Measurements from ENCODE around the gene CLCN5. TPM values are rescaled to one million over a fixed set of nuclear protein-coding genes. Genes with fewer than 3 reads are reported as not detected.

Gene CLCN5
- total RNA-seq, 1 experiment from 2014 or later = 10.7 TPM

DNA sequence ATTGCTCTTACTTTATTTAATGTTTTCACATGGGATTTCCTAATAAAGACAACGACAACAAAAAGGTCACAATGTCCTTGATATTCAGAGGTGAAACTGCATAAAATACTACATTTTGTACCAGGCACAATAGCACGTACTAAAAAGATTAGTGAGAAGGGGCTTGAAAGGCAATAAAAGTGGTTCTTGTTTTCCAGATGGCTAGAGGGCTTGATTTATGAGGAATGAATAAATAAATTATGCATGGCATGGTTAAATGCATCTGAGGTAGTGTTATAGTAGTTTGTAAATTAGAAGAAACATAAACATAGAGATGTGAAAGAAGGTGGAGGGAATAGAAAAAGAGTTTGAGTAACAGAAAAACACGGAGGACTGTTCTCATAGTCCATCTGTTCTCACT, 123.4 kb downstream of the CLCN5 start:
- H3K27ac Mint-ChIP-seq = no peak overlapping the region
- H3K4me1 Mint-ChIP-seq = peaks cover 9% of the 10 kb centered on the region; the same call in 1 of the 2 replicates
- DNase-seq (ENCODE audit: low spot score) (no peak), ATAC-seq (no peak)
- no peak for TF ChIP-seq TP53 (CRISPR knock-in tag; IDR thresholded peaks at IDR 0.05)
- TF ChIP-seq ZNF263 (CRISPR knock-in tag; IDR thresholded peaks at IDR 0.05; ENCODE audit: low read depth) = no peak
- no peak for TF ChIP-seq EMX1 (CRISPR knock-in tag; IDR thresholded peaks at IDR 0.05)
- no peak for TF ChIP-seq ZNF317 (CRISPR knock-in tag; IDR thresholded peaks at IDR 0.05; ENCODE audit: borderline replicate concordance, low read depth)
- TF ChIP-seq ETV6 (CRISPR knock-in tag; IDR thresholded peaks at IDR 0.05) = no peak
- TF ChIP-seq, protein P1, sequence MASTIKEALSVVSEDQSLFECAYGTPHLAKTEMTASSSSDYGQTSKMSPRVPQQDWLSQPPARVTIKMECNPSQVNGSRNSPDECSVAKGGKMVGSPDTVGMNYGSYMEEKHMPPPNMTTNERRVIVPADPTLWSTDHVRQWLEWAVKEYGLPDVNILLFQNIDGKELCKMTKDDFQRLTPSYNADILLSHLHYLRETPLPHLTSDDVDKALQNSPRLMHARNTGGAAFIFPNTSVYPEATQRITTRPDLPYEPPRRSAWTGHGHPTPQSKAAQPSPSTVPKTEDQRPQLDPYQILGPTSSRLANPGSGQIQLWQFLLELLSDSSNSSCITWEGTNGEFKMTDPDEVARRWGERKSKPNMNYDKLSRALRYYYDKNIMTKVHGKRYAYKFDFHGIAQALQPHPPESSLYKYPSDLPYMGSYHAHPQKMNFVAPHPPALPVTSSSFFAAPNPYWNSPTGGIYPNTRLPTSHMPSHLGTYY (CRISPR knock-in tag; IDR thresholded peaks at IDR 0.05) = no peak
- TF ChIP-seq, protein P2, sequence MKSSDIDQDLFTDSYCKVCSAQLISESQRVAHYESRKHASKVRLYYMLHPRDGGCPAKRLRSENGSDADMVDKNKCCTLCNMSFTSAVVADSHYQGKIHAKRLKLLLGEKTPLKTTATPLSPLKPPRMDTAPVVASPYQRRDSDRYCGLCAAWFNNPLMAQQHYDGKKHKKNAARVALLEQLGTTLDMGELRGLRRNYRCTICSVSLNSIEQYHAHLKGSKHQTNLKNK (CRISPR knock-in tag; IDR thresholded peaks at IDR 0.05) = no peak
- TF ChIP-seq, protein P3, sequence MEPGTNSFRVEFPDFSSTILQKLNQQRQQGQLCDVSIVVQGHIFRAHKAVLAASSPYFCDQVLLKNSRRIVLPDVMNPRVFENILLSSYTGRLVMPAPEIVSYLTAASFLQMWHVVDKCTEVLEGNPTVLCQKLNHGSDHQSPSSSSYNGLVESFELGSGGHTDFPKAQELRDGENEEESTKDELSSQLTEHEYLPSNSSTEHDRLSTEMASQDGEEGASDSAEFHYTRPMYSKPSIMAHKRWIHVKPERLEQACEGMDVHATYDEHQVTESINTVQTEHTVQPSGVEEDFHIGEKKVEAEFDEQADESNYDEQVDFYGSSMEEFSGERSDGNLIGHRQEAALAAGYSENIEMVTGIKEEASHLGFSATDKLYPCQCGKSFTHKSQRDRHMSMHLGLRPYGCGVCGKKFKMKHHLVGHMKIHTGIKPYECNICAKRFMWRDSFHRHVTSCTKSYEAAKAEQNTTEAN (CRISPR knock-in tag; IDR thresholded peaks at IDR 0.05) = no peak
- no peak for TF ChIP-seq ZNF396 (CRISPR knock-in tag; IDR thresholded peaks at IDR 0.05; ENCODE audit: borderline replicate concordance)
- TF ChIP-seq ZSCAN18 (CRISPR knock-in tag; IDR thresholded peaks at IDR 0.05) = no peak
- TF ChIP-seq CDX4 (CRISPR knock-in tag; IDR thresholded peaks at IDR 0.05; ENCODE audit: borderline replicate concordance) = no peak
- H3K27me3 Mint-ChIP-seq (ENCODE audit: low read depth) = peaks cover 2% of the 10 kb centered on the region; the same call in 1 of the 2 replicates
- CTCF ChIA-PET = no interaction called here
- H3K9me3 Mint-ChIP-seq = peaks cover 6% of the 10 kb centered on the region; the same call in 1 of the 2 replicates
- no peak overlapping the region for H3K4me3 Mint-ChIP-seq
- H3K36me3 Mint-ChIP-seq = no peaks in the 10 kb centered on the region; the same call in 1 of the 2 replicates
- POLR2A ChIA-PET = no interaction called here

DNA sequence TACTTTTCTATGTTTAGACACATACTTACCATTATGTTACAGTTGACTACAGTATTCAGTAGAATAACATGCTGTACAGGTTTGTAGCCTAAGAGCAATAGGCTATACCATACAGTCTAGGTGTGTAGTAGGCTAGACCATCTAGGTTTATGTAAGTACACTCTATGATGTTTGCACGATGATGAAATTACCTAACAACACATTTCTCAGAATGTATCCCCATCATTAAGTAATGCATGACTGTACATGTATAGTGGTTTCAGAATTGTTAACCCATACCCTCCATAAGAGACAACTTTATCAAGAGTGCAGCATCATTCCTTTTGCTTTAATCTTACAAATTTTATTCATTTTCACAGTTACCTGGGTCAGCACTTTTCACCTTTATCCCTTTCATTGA, 126.8 kb downstream of the CLCN5 start:
- Mint-ChIP-seq H3K36me3 (no peaks in the 10 kb centered on the region; the same call in 1 of the 2 replicates), H3K4me1 (peaks cover 12% of the 10 kb centered on the region), H3K4me3 (no peak overlapping the region), H3K27me3 (ENCODE audit: low read depth) (peaks cover 2% of the 10 kb centered on the region; the same call in 1 of the 2 replicates), H3K9me3 (peaks cover 4% of the 10 kb centered on the region; the same call in 1 of the 2 replicates), H3K27ac (no peak overlapping the region)
- ChIA-PET POLR2A (no interaction called here), CTCF (no interaction called here)
- DNase-seq (ENCODE audit: low spot score) (no peak), ATAC-seq (no peak)
- TF ChIP-seq, protein P4, sequence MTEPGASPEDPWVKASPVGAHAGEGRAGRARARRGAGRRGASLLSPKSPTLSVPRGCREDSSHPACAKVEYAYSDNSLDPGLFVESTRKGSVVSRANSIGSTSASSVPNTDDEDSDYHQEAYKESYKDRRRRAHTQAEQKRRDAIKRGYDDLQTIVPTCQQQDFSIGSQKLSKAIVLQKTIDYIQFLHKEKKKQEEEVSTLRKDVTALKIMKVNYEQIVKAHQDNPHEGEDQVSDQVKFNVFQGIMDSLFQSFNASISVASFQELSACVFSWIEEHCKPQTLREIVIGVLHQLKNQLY (CRISPR knock-in tag; IDR thresholded peaks at IDR 0.05) = no peak
- TF ChIP-seq ZNF219 (CRISPR knock-in tag; IDR thresholded peaks at IDR 0.05; ENCODE audit: borderline replicate concordance) = no peak
- TF ChIP-seq, protein P5, sequence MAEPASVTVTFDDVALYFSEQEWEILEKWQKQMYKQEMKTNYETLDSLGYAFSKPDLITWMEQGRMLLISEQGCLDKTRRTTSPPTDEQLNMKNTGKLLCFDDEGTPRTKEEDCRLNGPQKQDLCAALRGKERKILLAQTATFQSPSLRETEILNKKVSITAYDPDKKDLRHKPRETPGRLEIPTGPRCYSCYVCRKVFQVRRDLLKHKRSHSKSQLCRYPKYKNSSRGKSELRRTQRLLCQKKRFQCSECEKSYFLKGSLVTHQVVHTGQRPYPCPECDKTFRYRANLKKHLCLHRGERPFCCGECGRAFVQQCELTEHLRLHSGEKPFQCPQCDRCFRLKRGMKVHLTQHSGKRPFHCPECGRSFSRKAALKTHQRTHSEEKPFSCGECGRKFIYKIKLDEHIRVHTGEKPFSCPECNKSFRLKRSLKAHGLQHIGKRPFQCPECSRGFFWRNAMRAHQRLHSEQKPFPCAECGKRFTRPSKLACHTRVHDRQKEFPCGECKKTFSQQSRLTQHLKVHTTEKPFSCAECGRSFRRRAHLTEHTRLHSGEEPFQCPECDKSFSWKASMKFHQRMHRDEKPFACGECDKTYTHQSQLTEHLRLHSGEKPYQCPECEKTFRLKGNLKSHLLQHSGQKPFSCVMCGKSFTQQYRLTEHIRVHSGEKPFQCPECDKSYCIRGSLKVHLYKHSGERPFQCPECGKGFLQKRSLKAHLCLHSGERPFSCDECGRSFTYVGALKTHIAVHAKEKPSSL (CRISPR knock-in tag; conservative IDR thresholded peaks at IDR 0.05) = no peak
- TF ChIP-seq NR3C1 (CRISPR knock-in tag; conservative IDR thresholded peaks at IDR 0.05; ENCODE audit: low read depth) = no peak
- no peak for TF ChIP-seq RELA (CRISPR knock-in tag; IDR thresholded peaks at IDR 0.05; ENCODE audit: borderline replicate concordance)
- TF ChIP-seq RORB (CRISPR knock-in tag; IDR thresholded peaks at IDR 0.05) = no peak
- TF ChIP-seq, protein P6, sequence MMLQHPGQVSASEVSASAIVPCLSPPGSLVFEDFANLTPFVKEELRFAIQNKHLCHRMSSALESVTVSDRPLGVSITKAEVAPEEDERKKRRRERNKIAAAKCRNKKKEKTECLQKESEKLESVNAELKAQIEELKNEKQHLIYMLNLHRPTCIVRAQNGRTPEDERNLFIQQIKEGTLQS (CRISPR knock-in tag; conservative IDR thresholded peaks at IDR 0.05) = no peak
- TF ChIP-seq, protein P7, sequence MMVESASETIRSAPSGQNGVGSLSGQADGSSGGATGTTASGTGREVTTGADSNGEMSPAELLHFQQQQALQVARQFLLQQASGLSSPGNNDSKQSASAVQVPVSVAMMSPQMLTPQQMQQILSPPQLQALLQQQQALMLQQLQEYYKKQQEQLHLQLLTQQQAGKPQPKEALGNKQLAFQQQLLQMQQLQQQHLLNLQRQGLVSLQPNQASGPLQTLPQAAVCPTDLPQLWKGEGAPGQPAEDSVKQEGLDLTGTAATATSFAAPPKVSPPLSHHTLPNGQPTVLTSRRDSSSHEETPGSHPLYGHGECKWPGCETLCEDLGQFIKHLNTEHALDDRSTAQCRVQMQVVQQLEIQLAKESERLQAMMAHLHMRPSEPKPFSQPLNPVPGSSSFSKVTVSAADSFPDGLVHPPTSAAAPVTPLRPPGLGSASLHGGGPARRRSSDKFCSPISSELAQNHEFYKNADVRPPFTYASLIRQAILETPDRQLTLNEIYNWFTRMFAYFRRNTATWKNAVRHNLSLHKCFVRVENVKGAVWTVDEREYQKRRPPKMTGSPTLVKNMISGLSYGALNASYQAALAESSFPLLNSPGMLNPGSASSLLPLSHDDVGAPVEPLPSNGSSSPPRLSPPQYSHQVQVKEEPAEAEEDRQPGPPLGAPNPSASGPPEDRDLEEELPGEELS (CRISPR knock-in tag; IDR thresholded peaks at IDR 0.05) = no peak
- no peak for TF ChIP-seq ATF1 (CRISPR knock-in tag; IDR thresholded peaks at IDR 0.05)
- TF ChIP-seq ZNF396 (CRISPR knock-in tag; IDR thresholded peaks at IDR 0.05; ENCODE audit: borderline replicate concordance) = no peak
- TF ChIP-seq MXD4 (CRISPR knock-in tag; IDR thresholded peaks at IDR 0.05; ENCODE audit: borderline replicate concordance) = no peak
